Cardiac muscle cell (in vitro differentiated cells and primary cell): ENCODE data around the gene NEDD9. TPM values are rescaled to one million over a fixed set of nuclear protein-coding genes. Genes with fewer than 3 reads are reported as not detected.

Source experiments
- DNase-seq, 2 donors: peaks; one replicate each; pipeline versions ENCODE4 v3.0.0 to v3.0.0-alpha.2; 2010 to 2017; ENCODE audit warnings: low read depth in 1 of 2, low spot score in 1 of 2
- H3K27ac ChIP-seq: fragments of 200-600 bp; sonication (generic); 2 replicates; pipeline ENCODE4 v1.5.1; 2016
- H3K27me3 ChIP-seq: fragments of 200-600 bp; sonication (generic); 2 replicates; pipeline ENCODE4 v1.6.0; 2016; ENCODE audit warnings: control low read depth
- H3K36me3 ChIP-seq: fragments of 200-600 bp; sonication (generic); 2 replicates; pipeline ENCODE4 v1.5.1; 2016; ENCODE audit warnings: control low read depth
- H3K4me1 ChIP-seq: fragments of 200-600 bp; sonication (generic); 2 replicates; pipeline ENCODE4 v1.8.1; 2017; ENCODE audit warnings: low read depth, mild to moderate bottlenecking, mixed run types
- H3K4me3 ChIP-seq: fragments of 200-600 bp; sonication (generic); 2 replicates; pipeline ENCODE4 v1.5.1; 2016; ENCODE audit warnings: mild to moderate bottlenecking
- H3K9me3 ChIP-seq: fragments of 200-600 bp; sonication (generic); 2 replicates; pipeline ENCODE4 v1.5.1; 2017; ENCODE audit warnings: low read depth, mild to moderate bottlenecking, control low read depth
- CTCF ChIP-seq: IDR thresholded peaks from 2 replicates; pipeline ENCODE4 v1.5.1; 2012; ENCODE audit warnings: low read depth, mild to moderate bottlenecking, low read length
- polyA plus RNA-seq: library from polyadenylated mRNA; unstranded; fragments of >200 nt; fragmentation: Nextera tagmentation; extraction: Ambion mirVana; gene quantifications from 2 replicates; pipeline ENCODE4 v1.2.1, GENCODE V29; 2016
- total RNA-seq: library from RNA; depleted of rRNA; stranded (reverse); fragments of >200 nt; gene quantifications from 2 replicates; pipeline ENCODE4 v1.2.3, GENCODE V29; 2016

Gene NEDD9
- total and polyA plus RNA-seq, 2 experiments from 2014 or later = 12.6 to 26.8 TPM

DNA sequence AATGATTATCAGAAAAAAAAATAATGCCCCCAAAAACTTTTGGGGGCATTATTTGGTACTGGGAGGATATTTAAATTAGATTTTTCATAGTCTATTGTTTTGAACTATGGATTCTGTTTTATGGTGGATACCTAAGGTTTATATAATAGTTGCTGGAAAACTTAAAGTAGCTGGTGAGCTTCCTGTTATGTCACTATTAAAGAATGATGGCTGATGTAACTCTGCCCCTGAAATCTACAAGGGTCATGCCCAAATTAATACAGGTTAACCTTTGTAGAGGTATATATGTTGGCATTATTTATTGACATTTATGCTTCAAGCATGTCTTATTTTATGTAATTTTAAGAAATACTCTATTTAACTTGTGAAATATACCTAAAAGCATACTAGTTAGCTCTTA lies 95.7 kb downstream of the NEDD9 start:
- Histone ChIP-seq H3K27me3 (no peaks in the 10 kb centered on the region), H3K4me3 (no peak overlapping the region), H3K27ac (no peak overlapping the region), H3K36me3 (peaks cover 15% of the 10 kb centered on the region), H3K4me1 (no peaks in the 10 kb centered on the region), H3K9me3 (no peaks in the 10 kb centered on the region)
- TF ChIP-seq CTCF = no peak
- no peak for DNase-seq

Other genes with a start within 250 kb of the NEDD9 start
- gene ELOVL2, start 188.4 kb downstream of the NEDD9 start, total RNA-seq = 0.06 and 0.63 TPM in 2 replicates
- 0.12 TPM in 1 of 2 replicates, not detected in the other for gene ELOVL2, start 188.4 kb downstream of the NEDD9 start, polyA plus RNA-seq
- 8.6 and 8.9 TPM in 2 replicates for gene SMIM13, start 138.8 kb downstream of the NEDD9 start, total RNA-seq
- gene SMIM13, start 138.8 kb downstream of the NEDD9 start, polyA plus RNA-seq = 9.6 and 13.6 TPM in 2 replicates
- gene ERVFRD-1, start 120.9 kb downstream of the NEDD9 start, total RNA-seq = not detected in 2 replicates
- 0.05 TPM in 1 of 2 replicates, not detected in the other for gene ERVFRD-1, start 120.9 kb downstream of the NEDD9 start, polyA plus RNA-seq